HuH-7.5 (cell line): ENCODE data around the gene SLFN13.
"Not testable (repeated sequence)": the region's sequence is repeated elsewhere in the genome, so short reads cannot be mapped to it uniquely, and the experiment has no call there.

Experiments
- DNase-seq: peaks from one replicate; pipeline ENCODE4 v3.0.0; 2011; ENCODE audit warnings: low spot score

The SLFN13 gene

GRCh38 chr17:35432176-35433074, 16.1 kb downstream of the SLFN13 start, which contains the start of gene SLFN12:
Gene SLFN12 (minus strand): TSS chr17:35432500. CDS start chr17:35423028, 9,472 bp downstream.
- no peak for DNase-seq

DNA sequence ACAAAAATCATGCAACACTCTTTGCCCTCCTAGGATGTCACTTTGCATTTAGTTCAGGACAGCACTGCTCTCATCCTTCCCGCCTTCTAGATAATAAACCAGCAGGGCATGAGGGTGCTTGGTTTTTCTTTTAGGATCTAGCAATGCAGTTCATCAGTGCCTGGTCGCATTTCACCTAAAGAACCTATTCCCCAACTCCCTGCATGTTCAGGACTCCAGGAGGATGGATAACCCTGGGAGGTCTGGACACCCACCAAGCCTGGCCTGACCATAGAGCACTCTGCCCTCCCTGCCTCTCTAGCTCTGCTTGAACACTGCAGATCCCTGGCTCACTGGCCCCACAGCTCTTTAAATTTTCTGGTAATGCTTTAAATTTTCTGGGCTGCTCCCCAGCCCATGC, 18.9 kb downstream of the SLFN13 start:
- no peak for DNase-seq

DNA sequence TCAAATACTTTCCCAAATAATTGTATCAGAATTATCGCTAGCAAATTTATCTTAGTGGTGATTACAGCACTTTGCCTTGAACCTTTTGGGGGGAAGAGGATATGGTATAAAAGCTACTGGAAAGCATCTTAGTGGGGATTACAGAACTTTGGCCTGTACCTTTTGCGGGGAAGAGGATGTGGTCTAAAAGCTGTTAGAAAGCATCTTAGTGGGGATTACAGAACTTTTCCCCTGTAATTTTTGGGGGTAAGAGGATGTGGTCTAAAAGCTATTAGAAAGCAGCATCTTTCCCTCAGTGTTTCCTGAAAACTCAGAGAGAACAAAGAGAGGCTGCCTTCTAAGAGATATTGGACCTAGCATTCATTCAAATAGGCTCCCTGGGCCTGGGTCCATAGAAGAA, 20.3 kb downstream of the SLFN13 start:
- DNase-seq = no peak

GRCh38 chr17:35423761-35424160, 24.8 kb downstream of the SLFN13 start:
- DNase-seq = no peak

- DNase-seq = not testable (repeated sequence)
Measured at GRCh38 chr17:35421069-35421468, 27.5 kb downstream of the SLFN13 start.

DNA sequence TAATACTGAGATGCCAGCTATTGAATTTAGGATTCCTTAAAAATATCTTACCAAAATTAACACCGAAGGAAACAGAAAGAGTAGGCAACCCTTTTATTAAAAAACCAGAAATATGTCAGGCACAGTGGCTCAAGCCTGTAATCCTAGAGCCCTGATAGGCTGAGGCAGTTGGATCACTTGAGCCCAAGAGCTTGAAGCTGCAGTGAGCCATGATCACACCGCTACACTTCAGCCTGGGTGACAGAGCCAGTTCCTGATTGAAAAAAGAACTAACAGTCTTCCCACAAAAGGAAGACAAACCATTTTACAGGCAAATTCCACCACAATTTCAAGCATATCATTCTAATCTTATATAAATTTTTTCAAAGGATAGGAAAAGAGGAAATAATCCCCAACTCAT, 31.9 kb downstream of the SLFN13 start:
- no peak for DNase-seq

GRCh38 chr17:35414707-35415106, 33.9 kb downstream of the SLFN13 start:
- not testable (repeated sequence) for DNase-seq

DNA sequence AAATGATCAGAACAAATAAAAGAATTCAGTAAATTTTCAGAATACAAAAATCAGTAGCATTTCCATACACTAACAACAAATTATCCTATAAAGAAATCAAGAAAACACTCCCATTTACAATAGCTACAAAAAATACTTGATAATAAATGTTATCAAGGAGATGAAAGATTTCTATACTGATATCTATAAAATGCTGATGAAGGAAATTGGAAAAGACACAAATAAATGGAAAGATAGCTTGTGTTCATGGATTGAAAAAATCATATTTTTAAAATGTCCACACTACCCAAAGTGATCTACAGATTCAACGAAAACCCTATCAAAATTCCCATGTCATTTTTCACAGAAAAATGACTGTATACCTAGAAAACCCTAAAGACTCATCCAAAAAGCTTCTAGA, 34.3 kb downstream of the SLFN13 start:
- no peak for DNase-seq

- DNase-seq = no peak
Measured at GRCh38 chr17:35407531-35407930, 41.0 kb downstream of the SLFN13 start.

DNA sequence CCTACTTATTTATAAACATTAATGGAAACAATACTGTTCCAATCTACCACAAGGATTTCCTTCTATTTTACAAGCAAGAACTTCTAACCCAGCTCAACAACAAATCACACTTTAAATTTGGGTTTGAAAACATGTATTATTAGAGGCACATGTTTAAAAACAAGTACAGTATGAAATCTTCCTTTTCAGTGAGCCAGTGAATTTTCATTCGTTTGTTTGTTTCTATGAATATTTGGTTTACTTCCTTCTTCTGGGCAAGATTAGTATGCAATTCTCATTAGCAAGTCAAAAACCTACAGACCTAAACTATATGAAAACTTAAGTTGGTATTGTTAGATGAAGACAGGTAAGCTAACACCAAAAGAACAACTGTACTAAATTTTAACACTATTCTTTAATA, 42.0 kb downstream of the SLFN13 start:
- DNase-seq = no peak

- DNase-seq = no peak
Measured at GRCh38 chr17:35404360-35404759, 44.2 kb downstream of the SLFN13 start.

DNA sequence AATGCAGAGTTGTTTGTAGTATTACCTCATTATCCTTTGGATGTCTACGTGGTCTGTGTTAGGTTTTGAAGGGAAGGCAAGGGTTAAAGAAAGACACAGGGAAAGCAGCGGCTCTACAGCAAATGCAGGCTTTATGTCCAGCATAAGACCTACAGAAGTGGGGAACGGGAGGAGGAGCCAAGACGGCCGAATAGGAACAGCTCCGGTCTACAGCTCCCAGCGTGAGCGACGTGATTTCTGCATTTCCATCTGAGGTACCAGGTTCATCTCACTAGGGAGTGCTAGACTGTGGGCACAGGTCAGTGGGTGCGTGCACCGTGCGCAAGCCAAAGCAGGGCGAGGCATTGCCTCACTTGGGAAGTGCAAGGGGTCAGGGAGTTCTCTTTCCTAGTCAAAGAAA, 54.8 kb downstream of the SLFN13 start:
- not testable (repeated sequence) for DNase-seq

GRCh38 chr17:35390663-35391062, 57.9 kb downstream of the SLFN13 start:
- DNase-seq = no peak

GRCh38 chr17:35390156-35390555, 58.4 kb downstream of the SLFN13 start:
- DNase-seq = no peak

GRCh38 chr17:35387496-35387895, 61.1 kb downstream of the SLFN13 start:
- DNase-seq = no peak
